ENCODE data around the gene GARNL3. TPM values are rescaled to one million over a fixed set of nuclear protein-coding genes. Genes with fewer than 3 reads are reported as not detected.

Gene GARNL3
- total and polyA plus RNA-seq, 12 donors, result 12.2 to 43.2 (median 28.6) TPM

- no peak overlapping the region for H3K27ac ChIP-seq
- TF ChIP-seq CTCF (IDR thresholded peaks at IDR 0.05) (no peak), POLR2A (IDR thresholded peaks at IDR 0.05) (no peak)
- H3K27me3 ChIP-seq, result no peaks in the 10 kb centered on the region
- peaks cover 0 to 20% of the 10 kb centered on the region in 2 donors for H3K4me1 ChIP-seq (replicated peaks in 1 of 2)
- no peaks in the 10 kb centered on the region for H3K36me3 ChIP-seq (replicated peaks in 1 of 2)
- no peaks in the 10 kb centered on the region for H3K9me3 ChIP-seq (replicated peaks in 1 of 3)
- intact Hi-C loops (cut with DNase I), result no loop called here
- DNase-seq, result no peak
- H3K4me3 ChIP-seq, result no peak overlapping the region
Measured at GRCh38 chr9:127285965-127286364, 21.4 kb downstream of the GARNL3 start.

- H3K4me3 ChIP-seq, result no peak overlapping the region
- WGBS, 4 donors, result 89 to 95% (median 91%) methylated on average over 3 of the region's 3 CpGs
- intact Hi-C loops (cut with DNase I), result no loop called here
- no peaks in the 10 kb centered on the region for H3K27me3 ChIP-seq
- H3K9me3 ChIP-seq (replicated peaks in 1 of 3), result no peaks in the 10 kb centered on the region
- H3K36me3 ChIP-seq (replicated peaks in 1 of 2), result no peaks in the 10 kb centered on the region
- no peak overlapping the region for H3K27ac ChIP-seq
- DNase-seq, result no peak
- H3K4me1 ChIP-seq (replicated peaks in 1 of 2), result peaks cover 9 to 56% of the 10 kb centered on the region in 2 donors
- TF ChIP-seq POLR2A (IDR thresholded peaks at IDR 0.05) (no peak), CTCF (IDR thresholded peaks at IDR 0.05) (no peak)
Measured at GRCh38 chr9:127290561-127291065, 26.0 kb downstream of the GARNL3 start.

GRCh38 chr9:127291246-127291778 lies 26.7 kb downstream of the GARNL3 start:
- 77 to 86% (median 82%) methylated on average over 4 of the region's 4 CpGs for WGBS, 4 donors
- TF ChIP-seq CTCF (IDR thresholded peaks at IDR 0.05) (no peak), POLR2A (IDR thresholded peaks at IDR 0.05) (no peak)
- intact Hi-C loops (cut with DNase I), result no loop called here
- DNase-seq, result no peak
- no peaks in the 10 kb centered on the region for H3K9me3 ChIP-seq (replicated peaks in 1 of 3)
- no peaks in the 10 kb centered on the region for H3K27me3 ChIP-seq
- H3K27ac ChIP-seq, result no peak overlapping the region
- H3K4me1 ChIP-seq (replicated peaks in 1 of 2), result peaks cover 9 to 49% of the 10 kb centered on the region in 2 donors
- no peak overlapping the region for H3K4me3 ChIP-seq
- no peaks in the 10 kb centered on the region for H3K36me3 ChIP-seq (replicated peaks in 1 of 2)

- no peak for DNase-seq
- Histone ChIP-seq H3K27me3 (no peaks in the 10 kb centered on the region), H3K36me3 (replicated peaks in 1 of 2) (no peaks in the 10 kb centered on the region), H3K27ac (peak overlapping the region in 4 of 5 donors; percentile 50 to 89 (median 77)), H3K9me3 (replicated peaks in 1 of 3) (no peaks in the 10 kb centered on the region), H3K4me3 (no peak overlapping the region), H3K4me1 (replicated peaks in 1 of 2) (peaks cover 9 to 47% of the 10 kb centered on the region in 2 donors)
- intact Hi-C loops (cut with DNase I), result no loop called here
- TF ChIP-seq POLR2A (IDR thresholded peaks at IDR 0.05), result no peak
- no peak for TF ChIP-seq CTCF (IDR thresholded peaks at IDR 0.05)
- WGBS, 4 donors, result 93 to 100% (median 95%) methylated on average over 3 to 4 of the region's 4 CpGs
Measured at GRCh38 chr9:127292415-127292814, 27.8 kb downstream of the GARNL3 start.
